Lung microvascular endothelial cell (primary cell): Measurements from ENCODE around the gene KRT14. TPM values are rescaled to one million over a fixed set of nuclear protein-coding genes. Genes with fewer than 3 reads are reported as not detected.
A peak's percentile ranks its signal among the peaks of the same experiment; 100 is the strongest.
"Not testable (repeated sequence)": the region's sequence is repeated elsewhere in the genome, so short reads cannot be mapped to it uniquely, and the experiment has no call there.

ENCODE experiments used
- DNase-seq, 2 donors: peaks; one replicate each; pipeline versions ENCODE4 v3.0.0 to v3.0.0-alpha.2; 2010; ENCODE audit warnings: low read depth in 2 of 2
- total RNA-seq: library from RNA; depleted of rRNA; stranded (reverse); fragments of >200 nt; gene quantifications from 2 replicates; pipeline ENCODE4 v1.2.1, GENCODE V29; 2014

The KRT14 gene
- total RNA-seq, 1 donor from 2014 or later = not detected

DNA sequence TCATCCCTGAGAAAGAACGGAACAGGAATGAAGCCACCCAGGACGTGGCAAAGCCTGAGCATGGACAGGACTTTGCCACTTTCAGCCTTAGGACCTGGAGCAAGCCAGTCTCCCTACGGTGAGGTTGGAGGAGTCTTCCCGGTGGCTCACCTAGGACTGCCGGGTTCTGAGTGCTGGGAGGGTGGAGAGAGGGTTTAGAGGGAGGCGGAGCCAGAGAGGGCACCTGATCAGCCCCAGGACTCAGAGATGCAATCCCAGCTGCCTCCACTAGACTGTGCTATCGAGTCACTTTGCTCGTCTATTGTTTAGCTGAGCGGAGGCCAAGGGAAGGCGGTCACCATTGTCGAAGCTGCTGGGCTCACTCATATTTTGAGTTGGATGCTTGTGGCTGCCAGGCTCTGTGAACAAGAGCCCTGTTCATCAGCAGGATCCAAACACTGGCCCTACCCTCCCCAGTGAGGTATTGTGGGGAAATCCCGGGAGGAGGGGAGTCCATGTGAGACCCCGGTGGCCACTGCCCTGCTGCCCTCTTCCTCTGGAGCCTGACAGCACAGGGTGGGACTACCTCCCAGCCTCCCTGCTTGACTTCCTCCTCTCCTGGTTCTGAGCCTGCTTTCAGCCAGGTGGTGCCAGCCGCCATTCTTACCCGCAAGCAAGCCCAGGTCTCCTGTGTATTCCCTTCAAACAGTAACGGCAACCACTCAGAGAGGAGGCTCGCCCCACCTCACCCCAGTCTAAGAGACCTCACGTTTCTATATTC, 7.0 kb downstream of the KRT14 start:
- DNase-seq = peak; percentile 72 to 86

DNA sequence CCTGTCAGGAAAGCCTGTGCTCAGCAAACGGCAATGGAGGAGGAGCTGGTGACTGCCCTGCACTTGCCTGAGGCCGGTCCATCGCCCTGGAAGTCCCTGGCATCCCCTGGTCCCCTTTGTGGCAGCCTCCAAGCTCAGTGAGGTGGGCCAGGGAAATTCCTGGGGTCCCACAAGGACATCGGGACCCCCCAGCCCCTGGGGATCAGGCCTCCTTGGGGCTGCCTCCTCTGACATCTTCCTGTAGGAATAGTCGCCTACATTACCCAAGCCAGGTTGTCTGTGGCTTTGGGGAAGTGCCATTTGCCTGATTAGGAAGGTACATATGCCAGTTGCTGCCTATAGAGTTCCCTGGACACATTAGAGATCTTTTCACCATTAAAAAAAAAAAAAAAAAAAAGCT, 7.7 kb downstream of the KRT14 start:
- DNase-seq = no peak

DNA sequence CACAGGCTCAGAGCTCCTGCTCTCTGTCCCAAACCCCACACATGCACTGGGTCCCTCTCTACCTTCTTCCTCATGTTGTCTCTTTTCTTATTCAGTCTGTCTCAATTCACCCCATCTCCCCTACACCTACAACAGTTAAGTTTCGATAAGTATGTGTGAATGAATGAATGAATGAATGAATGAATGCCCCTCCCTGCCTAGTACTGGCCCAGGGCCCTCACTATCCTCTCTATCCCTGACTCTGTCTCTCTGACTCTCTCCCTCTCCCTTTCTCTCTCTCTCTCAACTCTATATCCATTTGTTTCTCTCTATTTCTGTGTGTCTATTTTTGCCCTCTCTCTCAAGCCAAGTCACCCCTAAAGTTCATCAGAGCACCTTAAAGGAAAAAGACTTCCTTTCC, 8.2 kb downstream of the KRT14 start:
- DNase-seq = no peak

DNA sequence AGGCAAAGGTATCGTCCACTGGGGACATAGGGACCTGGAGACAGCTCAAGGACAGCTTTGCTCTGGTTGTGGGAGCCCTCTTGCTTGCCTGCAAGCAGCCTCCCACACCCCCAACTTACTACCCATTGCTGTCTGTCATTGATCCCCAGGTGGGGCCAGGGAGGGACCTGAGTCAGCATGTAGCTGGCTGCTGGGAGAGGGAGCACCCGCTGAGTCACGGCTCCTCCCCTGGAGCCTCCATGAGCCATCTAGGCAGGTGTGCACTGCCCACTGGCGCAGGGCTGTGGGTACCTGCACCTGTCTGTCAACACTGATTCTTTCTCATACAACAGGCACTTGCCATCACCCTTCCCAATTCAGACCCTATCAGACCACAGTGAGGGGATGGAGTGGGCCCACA, 10.0 kb downstream of the KRT14 start:
- DNase-seq = not testable (repeated sequence)

DNA sequence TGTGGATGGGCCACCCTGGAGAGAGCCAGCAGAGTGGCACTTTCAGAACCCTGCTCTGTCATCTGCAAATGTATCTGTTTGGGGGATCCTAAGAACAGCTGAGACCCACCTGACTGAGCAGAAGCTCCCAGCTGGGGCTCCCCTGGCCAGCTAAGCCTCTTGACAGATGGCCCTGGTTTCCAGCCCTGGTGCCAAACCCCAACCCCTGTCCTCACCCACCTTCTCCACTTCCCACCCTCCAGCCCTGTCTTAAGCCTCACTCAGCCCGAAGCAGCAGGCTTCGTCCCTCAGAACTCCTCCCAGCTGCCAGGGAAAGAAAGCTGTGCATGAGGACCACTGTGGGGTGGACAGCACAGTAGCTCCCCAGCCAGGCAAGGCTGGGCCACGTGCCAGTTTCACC, 11.4 kb downstream of the KRT14 start:
- DNase-seq = no peak

DNA sequence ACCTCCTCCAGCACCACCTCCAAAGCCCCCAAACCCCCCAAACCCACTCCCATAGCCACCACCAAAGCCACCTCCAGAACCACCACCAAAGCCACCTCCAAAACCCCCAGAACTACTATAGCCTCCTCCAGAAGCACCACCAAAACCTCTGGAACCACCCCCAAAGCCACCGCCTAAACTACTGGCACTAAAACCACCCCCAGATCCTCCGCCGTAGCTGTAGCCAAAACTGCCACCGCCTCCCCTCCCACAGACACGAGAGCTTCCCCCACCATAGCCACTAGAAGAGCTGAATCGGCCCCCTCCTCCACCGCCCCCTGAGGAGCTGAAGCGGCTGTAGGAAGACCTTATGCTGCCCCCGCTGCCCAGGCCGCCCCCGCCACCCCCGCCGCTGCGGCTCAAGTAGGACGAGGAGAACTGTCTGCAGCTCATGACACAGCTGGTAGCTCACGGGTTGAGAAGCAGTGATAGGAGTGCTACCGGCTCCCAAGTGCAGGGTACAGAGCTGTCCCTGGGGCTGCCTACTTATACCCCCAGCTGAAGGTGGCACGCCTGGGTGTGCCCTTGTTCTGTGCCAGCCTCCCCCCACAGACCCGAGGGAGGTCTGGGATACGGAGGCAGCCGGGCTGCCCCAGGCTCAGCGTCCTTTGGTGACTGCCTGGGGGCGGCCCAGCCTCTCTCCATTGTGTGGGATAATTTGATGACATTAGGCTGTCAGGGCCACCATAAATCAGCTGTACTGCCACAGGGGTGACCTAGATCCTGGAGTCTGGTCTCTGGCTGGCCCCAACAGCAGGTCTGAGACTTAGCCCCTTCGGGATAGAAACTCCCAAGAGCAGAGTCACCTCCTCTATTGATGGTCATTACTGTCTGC, 14.9 kb downstream of the KRT14 start, which contains the start of gene KRT9:
KRT9 (minus strand) TSS at position 499 of the 874 bp plus-strand sequence; CDS start at position 432, 67 bp downstream.
- no peak for DNase-seq

DNA sequence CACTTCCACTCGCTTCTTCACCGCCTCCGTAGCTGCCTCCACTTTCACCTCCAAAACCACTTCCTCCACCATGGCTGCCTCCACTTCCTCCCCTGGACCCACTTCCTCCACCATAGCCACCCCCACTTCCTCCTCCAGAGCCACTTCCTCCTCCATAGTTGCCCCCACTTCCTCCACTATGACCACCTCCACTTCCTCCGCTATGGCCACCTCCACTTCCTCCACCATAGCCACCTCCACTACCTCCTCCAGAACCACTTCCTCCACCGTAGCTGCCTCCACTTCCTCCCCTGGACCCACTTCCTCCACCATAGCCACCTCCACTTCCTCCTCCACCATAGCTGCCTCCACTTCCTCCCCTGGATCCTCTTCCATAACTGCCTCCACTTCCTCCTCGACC, 19.4 kb downstream of the KRT14 start:
- no peak for DNase-seq

DNA sequence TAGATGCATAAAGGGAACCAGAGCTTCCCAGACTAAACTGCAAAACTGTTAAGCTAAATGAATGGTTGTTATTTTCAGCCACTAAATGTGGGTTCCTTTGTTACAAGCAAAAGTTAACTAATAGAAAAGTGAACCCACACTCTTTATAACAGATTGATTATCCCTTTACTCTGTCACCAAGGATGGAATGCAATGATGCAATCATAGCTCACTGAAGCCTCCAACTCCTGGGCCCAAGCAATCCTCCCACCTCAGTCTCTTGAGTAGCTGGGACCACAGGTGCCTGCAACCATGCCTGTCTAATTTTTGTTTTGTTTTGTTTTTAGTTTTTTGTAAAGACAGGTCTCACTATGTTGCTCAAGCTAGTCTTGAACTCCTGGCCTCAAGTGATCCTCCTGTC, 21.4 kb downstream of the KRT14 start:
- no peak for DNase-seq

DNA sequence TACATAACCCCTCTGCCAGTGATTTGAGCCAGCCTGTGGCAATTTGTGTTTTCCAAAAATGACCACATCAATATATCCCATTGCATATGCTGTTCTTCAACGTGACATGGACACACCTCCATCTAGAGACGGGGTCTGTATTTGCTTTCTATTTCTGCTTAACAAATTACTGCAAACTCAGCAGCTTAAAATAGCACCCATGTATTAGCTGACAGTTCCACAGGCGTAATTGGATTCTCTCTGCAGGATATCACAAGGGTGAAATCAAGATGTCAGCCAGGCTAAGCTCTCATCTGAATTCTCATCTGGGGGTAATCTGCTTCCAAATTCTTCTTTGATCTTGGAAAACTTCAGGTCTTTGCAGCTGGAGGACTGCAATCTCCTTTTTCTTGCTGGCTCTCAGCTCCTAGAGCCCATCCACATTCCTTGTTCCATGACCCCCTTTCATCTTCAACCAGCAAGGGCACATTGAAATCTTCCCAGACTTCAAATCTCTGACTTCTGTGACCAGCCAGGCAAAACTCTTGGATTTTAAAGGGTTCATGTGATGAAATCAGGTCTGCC, 23.0 kb downstream of the KRT14 start:
- no peak for DNase-seq

DNA sequence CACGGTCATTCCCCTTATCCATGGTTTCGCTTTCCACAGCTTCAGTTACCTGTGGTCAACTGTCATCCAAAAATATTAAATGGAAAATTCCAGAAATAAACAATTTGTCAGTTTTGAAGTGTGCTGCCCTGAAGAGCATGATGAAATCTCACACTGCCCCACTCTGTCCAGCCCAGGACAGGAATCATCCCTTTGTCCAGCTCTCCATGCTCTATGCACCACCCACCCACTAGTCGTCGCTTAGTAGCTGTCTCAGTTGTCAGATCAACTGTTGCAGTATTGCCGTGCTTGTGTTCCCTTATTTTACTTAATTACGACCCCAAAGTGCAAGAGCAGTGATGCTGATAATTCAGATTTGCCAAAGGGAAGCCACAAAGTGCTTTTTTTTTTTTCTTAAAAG, 25.1 kb downstream of the KRT14 start:
- DNase-seq = no peak

DNA sequence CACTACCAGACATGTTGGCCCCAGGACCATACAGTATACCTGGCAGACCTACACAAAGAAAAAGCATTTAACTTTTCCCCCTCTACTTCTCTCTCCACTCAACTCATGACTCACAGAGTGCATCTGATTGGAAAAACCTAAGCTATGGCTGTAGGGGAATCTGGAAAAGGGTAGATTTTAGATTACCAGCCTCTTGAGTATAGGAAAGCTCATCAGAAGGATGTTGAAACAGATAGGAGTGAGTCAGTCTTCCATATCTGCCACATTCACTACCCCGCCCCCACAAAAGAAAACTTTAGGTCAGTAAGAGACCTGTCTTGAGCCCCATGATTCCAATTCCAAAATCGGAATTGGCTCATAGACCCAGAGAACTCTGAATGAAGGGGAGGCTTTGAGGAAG, 27.1 kb downstream of the KRT14 start:
- no peak for DNase-seq

DNA sequence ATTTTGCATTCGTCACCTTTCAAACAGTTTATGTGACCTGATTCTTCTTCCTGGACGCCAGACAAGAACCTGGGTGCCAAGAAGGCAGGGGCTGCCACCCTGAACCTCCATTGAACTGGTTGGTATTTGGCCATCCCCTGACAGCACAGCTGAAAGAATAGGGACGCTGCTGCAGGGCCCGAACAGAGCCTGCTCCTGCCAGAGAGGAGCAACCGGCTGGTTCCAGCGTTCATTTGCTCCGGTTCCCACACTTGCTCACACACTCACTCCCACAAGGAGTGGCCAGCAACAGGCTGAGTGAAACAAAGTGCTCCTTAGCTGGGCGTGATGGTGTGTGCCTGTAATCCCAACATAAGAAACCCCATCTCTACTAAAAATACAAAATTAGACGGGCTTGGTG, 29.8 kb downstream of the KRT14 start:
- no peak for DNase-seq

DNA sequence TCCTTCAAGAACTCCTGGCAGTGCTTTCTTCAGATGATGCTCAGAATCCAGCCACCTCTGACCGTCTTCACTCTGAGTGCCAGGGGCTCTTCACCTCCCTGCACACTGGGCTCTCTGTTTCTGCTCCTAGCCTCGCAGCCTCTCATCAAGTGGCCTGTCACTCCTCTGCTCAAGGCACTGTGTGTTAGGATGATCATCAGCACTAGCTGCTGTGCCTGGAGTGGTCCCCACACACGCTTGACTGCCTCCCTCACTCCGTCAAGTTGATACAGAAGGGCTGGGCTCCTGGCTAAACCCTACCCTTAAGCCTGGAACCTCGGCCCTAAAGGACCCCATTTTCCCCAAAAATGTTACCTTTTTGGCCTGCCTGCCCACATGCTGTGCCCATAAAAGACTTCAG, 30.4 kb downstream of the KRT14 start:
- DNase-seq = no peak

DNA sequence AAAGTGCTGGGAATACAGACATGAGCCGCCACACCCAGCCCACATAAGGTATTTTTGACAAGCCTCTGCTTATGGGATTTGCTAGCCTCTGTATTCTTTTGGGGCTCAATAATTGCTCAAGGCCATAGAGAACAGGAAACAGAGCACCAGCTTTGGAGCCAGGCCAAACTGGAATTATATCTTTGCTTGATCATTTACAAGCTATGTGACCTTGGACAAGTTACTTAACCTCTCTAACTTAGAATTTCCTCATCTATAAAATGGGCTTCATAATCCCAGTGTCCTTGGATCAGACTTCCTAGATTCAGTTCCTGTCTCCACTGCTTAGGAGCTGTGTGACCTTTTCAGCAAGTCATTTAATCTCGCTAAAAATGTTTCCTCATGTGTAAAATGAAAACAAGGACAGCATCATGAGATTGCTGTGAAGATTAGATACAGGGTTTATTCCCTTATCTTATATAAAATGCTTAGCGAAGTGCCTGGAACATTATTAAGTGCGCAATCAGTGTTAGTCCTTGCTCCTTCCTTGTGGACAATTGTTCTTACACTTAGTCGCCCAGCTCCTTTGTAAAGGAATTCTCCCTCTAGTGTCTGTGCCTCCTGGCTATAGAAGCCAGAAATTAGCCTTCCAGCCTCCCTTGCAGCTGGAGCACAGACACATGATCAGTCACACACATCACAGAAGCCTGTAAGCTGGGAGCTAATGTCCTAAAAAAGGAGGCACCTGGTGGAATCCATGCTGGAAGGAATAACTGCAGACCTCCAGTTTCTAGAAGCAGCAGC, 31.4 kb downstream of the KRT14 start:
- DNase-seq = peak in 1 of 2 donors; percentile 35

DNA sequence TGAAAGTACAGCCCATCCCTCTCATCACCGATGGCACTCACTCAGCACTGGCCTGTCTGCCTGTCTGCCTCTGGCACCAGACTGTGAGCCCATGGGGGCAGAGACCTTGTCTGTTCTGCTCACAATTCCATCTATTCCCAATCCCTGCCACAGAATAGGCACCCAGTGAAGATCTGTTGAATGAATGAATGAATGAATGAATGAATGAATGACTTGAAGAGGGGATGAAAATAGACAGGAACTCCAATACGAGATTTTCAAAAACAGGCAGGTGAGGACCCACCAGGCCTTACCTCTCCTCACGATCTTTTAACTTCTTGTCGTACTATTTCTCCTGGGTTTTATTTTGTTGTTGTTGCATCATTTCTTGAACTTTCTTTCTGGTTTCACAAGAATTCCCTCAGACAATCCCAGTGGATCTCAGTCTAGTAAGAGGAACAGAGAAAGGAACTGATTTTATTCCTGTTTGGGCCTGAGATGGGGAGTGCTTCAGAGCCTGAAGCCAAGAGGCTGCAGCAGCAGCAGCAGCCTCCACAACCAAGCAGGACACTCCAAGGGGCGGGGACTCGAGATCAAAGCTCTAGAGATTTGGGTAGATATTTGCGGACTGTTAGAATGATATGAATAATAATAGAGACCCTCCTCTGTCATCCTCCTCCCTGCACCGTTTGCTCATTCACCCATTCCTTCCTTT, 32.6 kb downstream of the KRT14 start:
- no peak for DNase-seq

DNA sequence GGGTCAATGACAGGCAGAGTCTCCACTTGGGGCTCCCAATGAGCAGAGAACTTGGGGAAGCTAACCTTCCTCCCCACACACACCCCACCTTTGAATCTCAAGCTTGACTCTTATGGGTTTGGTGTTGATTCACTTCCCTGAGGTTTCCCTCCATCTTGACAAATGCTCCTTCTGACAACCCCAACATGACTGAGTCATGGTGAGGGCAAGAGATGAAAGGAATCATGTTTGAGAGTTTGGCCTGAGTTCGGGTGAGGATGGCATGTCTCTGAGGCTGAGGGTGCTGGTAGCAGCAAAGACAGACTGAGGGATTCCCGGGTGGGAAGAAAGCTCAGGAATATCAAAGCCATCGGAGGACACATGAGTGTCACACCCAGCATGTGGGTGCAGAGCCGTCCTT, 33.5 kb downstream of the KRT14 start:
- no peak for DNase-seq

DNA sequence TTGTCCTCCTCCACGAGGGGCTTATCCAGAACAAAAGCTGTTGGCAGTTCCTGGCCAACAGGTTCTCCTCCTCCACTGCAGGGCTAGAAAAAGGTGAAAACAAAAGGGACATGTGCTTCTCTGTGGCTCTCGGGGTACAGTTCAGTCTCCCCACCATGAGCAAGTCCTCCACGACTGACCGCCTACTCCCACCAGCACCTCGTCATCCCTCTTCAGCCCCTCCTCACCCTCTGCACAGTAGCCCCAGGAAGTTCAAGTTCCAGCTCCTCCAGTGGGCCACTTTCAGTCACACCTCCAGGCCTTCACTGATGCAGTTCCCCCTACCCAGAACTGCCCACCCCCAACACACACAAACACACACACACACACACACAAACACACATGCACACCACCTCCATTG, 34.2 kb downstream of the KRT14 start:
- no peak for DNase-seq

DNA sequence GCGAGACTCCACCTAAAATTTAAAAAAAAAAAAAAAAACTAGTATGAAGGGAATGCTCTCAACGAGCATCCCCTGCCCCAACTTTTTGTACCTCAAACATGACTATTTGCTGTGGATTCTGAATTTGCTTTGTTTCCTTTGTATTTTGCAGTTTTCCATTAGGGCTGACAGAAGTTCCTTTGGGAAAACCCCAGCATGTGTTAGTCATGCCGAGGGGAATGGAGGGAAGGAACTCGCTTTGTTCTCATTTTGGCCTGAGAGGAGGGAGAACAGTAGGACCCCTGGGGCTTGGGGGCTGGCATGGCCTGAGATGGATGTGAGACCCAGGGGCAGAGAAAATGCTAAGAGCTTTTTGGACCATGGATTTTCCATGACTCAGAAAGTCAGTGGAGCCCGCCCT, 35.3 kb downstream of the KRT14 start:
- peak; percentile 32 to 42 for DNase-seq

DNA sequence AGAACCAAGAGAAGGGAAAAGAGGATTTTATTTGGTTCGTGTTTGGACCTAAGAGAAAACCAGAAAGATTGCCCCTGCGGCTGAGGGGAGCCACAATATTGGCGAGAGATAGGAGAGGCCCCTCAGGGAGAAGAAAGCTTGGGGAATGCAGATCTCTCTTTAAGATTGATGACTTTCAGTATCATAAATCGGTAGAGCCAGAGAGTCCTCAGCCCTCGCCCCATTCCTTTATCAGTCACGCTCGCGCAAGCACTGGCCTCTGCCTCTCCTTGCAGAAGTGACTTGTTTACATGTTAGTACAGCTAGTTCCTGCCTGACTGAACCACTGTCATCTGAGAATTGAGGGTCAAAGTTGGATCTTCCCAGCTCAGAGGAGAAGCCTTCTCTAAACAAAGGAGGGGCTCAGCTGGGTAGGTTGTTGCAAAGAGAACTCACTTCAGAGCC, 37.1 kb downstream of the KRT14 start:
- DNase-seq = no peak

DNA sequence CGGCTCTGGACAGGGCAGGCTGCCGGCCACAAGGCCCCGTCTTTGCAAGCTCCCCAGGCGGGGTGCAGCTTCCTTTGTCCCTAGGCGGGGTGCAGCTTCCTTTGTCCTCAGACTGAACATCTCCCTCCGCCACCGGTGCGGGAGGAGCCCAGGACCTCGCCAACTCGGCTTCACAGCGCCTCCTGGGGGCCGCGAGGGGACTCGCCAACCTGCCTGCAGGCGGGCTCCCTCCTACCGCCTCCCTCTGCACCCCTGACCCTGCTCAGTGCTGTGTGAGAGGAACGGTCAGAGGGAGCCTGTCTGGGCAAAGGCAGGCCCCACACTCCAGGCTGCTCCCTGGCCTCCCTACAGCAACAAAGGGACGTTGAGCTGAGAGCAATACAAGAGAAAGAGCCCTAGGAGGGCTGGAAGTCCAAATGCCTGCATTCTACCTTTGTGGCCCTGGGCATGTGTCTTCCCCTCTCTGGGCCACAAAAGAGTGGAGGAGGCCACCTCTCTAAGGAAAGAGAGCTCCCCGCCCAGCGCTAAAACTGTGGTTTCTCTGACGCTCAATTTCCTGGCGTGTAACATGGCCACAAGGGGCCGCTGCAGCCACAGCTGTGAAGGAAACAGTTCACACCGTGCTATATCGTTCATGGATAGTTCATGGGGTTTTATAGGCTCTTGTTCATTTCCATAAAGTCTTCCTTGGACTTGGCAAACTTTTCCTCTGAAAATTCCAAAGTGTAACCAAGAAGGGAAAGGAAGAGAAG, 37.7 kb downstream of the KRT14 start:
- peak; percentile 82 to 84 for DNase-seq
